Activated CD4-positive, alpha-beta T cell treated with anti-CD3 and anti-CD28 coated beads for 24 hours (primary cell): ENCODE results near the gene PLTP.
"Not testable (repeated sequence)": the region's sequence is repeated elsewhere in the genome, so short reads cannot be mapped to it uniquely, and the experiment has no call there.

Experiments
- DNase-seq, 2 donors: peaks; one replicate each; pipeline ENCODE4 v3.0.0-alpha.2; 2020; ENCODE audit warnings: low read depth in 2 of 2

PLTP gene

DNA sequence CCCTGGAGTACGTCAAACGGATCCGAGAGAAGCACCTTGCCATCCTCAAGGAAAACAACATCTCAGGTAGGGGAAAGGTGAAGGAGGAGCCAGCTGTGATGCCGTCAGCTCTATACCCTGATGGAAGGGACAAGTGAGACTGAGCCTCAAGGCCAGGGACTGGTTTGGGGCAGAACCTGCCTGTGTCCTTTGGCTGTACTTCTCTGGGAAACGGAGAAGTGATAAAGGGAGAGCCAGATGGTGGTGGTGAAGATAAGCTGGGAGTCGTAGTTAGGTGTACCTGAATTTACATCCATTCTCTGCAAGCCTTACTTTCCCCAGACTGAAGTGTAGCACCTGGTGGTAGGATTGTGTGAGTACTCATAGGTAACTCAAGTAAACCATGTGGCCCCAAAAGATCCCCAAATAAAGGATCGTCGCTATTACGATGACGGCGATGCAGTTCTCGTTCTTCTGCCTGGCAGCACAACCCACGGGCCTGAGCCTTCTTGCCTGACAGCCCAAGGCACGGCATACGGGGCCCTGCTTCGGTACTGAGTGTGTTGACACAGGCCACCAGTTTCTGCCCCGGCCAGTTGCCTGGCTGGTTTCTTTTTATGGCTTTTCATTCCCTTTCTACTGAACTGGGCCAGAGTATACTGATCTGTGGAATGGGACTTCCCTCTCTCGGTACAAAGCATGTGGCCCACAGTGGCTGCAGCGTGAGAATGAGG is 33.2 kb upstream of the PLTP start:
- DNase-seq, result no peak

DNA sequence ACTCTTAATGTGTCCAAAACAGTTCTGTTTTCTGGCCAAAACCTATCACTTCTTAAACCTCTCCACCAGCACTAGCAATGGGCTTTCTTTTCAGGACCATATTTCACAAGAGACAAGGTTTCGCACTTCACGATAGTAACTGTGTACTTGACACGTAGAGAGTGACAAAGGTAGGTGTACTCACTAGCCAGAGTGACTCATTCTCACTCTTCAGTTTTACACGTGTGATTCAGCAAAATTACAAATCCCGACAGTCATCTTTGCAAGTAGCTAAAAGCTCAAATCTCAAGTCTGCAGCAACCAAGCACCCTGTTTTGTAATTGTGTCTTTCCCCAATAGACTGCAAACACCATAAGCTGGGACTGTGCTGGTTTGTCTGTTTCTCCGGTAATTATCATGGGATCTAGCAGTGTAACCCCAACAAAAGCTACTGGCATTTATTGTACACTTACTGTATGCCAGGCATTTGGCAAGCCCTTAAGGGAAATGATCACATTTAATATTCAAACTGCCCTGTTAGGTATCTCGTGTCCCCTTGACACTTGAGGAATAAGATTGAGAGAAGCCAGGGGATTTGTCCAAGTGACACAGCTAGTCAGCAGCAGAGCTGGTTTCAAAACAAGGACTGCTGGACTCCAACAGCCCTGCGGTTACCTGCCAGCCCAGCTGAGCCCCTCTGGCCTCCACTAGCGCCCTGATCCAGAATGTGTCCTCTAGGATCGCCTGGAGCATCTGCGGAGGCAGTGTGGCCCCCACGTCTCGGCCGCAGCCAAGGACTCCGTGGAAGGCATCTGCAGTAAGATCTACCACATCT is 32.4 kb upstream of the PLTP start:
- no peak for DNase-seq

DNA sequence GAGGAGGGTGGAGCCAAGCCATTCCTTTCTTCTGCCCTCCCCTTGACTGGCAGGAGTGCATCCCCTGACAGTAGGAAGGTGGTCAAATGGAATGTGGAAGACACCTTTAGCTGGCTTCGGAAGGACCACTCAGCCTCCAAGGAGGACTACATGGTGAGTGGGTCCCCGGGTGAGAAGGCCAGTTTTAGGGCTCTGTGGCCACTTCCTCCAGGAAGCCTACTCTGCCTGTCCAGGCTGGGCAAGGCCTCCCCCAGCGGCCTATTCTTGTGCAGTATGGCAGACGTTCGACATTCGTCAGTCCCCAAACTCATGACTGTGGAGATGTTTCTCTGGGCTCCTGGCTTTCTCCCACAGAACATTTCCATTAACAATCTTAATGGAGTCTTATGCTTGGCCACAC is 31.7 kb upstream of the PLTP start:
- DNase-seq, result no peak

DNA sequence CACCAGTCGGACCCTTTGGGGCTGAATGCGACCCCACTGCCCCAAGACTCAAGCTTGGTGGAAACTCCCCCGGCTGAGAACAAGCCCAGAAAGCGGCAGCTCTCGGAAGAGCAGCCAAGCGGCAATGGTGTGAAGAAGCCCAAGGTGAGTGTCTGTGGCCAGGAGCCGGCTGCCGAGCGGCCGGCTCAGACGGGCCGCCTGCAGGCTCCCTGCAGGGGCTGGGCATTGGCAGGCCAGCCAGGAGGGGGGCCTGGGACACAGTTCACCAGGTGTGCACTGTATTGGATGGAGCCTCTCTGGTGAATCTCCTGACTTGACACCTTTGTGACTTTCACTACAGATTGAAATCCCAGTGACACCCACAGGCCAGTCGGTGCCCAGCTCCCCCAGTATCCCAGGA is 28.5 kb upstream of the PLTP start:
- no peak for DNase-seq

DNA sequence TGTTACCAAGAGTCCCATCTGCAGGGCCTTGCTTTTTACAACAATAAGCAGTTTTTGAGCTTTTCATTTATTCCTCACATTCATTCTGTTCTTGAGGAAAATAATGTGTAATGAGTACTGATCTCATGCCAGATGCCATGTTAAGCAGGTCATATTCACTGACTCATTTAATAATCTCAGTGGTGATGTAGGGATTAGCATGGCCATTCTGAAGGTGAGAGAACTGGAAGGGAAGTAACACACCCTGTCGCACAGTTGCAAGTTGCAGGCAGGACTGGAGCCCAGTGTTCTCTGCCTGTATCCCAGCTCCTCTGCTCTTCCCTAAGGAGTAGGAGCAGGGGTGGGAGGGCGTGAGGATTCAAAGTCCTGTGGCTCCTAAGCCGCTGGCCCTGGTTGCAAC is 28.1 kb upstream of the PLTP start:
- DNase-seq, result no peak

DNA sequence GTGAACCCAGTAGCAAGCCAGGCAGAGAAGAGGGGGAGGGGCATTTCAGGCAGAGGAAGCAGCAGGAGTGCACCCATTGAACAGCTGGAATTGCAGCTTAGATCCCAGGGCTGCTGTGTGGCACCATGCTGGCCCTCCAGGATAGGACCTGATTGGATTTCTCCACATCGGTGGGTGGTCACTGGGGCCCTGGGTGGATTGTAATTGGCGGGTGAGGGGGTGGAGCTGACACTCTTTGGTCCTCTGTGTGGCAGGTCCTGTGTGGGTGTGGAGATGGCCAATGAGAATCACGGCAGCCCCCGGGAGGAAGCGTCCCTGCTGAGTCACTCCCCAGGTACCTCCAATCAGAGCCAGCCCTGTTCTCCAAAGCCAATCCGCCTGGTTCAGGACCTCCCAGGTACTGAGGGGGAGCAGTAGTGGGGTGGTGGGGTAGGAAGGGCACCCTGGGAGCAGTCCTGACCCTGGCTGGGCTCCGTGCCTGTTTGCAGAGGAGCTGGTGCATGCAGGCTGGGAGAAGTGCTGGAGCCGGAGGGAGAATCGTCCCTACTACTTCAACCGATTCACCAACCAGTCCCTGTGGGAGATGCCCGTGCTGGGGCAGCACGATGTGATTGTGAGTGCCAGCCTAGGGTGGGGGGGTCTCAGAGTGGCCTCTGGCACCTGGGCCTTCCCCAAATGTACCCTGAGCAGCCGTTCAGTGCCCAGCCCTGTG is 26.9 kb upstream of the PLTP start:
- DNase-seq, result no peak

DNA sequence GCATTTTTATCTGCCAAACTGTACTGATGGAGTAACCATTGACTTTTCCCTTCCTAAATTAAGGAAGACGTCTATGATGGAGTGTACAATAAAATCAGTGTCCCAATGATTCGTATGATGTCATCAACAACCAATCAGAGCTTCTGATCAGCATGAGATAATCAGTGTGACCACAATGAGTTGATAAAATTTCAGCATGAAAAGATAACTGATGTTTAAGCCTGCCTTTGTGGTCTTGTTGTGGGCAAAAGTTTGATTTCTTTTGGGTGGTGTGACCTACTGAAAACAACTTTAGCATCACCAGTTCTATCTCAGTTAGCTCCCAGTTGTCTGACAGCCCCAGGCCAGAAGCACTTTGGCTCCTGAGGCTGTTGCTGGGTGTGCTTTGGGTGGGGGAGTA is 25.8 kb upstream of the PLTP start:
- DNase-seq, result no peak

DNA sequence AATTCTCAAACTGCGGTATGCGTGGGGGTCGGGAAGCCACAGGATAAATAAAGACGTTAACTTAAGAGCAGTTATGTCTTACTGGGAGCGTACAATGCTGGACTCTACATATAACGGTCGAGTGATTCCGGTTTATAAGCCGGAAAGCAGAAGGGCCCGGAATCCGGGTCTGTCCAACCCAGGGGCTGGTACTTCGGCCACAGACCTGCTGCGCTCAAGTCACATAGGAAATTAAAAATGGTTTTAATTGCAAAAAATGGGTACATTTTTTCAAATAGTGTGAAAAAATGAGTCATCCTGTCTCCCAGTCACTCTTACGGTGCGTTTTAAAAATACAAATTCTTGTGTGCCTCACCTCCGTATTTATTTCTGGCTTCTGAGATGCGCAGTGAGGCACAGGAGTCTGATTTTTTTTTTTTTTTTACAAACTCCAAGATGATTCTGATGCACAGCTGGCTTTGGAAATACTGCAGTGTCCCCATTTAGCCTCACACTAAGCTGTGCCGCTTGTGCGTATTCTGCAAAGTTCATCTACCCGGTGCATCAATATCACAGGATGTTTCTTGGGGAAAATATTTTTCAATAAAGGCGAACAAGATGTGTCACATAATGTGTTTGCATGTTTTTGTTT is 23.6 kb upstream of the PLTP start:
- no peak for DNase-seq

DNA sequence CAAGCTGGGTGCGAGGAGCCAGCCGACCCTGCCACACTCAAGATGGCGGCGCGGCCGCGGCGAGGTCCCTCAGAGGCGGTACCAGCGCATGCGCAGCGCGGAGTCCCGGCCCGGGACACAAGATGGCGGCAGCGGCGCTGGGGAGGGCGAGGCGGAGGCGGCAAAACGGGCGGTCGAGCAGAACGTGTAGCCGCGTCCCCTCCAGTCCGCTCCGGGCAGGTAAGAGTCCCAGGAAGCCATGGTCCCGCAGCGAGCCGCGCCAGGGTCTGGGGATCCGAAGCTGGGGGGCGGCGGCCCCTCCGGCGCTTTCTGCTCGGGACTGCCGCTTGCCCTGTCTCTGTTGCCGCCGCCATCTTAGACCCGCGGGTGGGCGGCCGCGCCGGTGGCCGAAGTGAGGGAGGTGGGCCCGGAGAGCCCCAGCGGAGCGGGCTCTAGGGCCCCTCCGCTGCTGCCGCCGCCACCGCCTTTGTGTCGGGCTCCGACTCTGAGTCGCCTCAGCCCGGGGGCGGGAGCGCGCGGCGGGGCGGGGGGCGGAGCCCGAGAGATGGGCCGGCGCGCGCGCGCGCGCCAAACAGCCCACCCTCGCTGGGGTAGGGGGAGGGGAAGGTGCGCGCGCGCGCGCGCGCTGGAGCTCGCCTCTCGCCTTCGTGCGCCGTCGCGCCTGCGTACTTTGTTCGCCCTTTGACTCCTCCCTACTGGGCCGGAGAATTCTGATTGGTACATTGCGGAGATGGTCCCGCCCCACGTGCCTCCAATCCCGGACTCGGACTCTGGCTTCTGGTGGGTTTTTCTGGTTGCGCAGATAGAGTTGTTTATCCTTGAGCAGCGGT is 22.8 kb upstream of the PLTP start, which contains the start of gene PCIF1:
TSS of gene PCIF1 (plus strand) at position 98 of the 830 bp plus-strand sequence. CDS start 4,317 bp downstream, outside the sequence.
- DNase-seq, result peak; percentile 98 to 99

DNA sequence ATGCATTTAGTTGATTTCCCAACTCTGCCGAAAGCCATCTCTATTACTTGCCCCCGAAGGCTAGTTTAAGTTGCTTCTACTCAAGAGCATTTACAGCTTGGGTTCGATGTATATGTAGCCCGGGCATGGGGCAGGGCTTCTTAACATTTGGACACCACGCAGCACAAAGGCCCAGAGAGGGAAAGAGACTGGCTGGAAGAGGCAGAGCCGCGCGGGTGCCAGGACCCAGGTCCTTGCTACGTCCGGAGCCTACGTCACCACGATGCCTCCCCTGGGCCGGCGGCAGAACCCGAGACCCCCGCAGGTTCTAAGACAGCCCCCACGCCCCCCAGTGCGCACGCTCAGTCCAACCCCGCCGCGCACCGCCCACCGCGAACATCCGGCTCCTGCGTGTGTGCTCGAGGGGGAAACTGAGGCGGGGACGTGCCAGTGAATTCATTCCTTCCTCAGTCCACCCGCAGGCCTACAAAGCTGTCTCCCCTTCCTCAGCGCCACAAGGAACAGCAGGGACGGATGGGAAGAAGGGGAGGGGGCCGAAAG is 22.2 kb upstream of the PLTP start:
- DNase-seq, result peak in 1 of 2 donors; percentile 36

DNA sequence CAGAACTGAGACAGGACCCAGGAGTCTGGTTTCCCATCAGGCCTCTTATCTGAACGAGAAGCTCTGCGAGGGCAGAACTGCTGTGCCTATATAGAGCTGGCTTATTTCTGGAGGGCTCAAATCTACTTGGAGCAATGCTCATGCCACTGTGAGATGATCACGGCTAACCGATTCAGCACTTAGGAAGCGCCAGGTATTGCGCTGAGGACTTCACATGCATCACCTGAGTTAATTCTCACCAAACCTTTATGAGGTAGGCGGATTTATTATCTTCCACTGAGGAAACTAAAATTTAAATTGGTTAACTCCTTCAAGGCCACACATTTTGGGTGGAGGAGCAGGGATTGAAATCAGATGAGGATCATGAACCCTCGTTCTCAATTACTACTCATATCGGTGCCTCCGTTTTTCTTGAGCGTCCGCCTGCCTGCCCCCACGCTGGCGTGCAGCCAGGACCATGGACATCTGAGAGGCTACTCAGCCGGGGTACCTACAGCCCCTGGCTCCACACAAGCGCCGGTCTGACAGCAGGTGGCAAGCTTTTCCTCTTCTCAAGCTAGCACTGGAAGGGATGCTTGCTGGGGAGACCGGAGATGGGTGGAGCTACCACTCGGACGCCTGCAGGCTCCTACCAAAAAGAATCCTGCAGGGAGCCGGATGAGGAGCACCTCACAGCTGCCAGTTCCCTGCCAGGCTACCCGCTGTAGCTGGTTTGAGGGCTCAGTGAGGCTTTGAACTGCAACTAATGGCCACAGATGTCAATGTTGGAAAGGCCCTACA is 21.5 kb upstream of the PLTP start:
- DNase-seq, result peak; percentile 39 to 52

DNA sequence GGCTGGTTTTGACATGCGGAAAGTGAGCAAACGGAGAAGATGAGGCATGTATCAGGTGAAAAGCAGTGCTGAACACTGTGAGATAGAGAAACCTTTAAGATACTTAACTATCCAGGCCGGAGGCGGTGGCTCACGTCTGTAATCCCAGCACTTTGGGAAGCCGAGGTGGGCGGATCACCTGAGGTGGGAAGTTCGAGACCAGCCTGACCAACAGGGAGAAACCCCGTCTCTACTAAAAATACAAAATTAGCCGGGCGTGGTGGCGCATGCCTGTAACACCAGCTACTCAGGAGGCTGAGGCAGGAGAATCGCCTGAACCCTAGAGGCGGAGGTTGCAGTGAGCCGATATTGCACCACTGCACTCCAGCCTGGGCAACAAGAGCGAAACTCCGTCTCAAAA is 19.7 kb upstream of the PLTP start:
- DNase-seq, result not testable (repeated sequence)

DNA sequence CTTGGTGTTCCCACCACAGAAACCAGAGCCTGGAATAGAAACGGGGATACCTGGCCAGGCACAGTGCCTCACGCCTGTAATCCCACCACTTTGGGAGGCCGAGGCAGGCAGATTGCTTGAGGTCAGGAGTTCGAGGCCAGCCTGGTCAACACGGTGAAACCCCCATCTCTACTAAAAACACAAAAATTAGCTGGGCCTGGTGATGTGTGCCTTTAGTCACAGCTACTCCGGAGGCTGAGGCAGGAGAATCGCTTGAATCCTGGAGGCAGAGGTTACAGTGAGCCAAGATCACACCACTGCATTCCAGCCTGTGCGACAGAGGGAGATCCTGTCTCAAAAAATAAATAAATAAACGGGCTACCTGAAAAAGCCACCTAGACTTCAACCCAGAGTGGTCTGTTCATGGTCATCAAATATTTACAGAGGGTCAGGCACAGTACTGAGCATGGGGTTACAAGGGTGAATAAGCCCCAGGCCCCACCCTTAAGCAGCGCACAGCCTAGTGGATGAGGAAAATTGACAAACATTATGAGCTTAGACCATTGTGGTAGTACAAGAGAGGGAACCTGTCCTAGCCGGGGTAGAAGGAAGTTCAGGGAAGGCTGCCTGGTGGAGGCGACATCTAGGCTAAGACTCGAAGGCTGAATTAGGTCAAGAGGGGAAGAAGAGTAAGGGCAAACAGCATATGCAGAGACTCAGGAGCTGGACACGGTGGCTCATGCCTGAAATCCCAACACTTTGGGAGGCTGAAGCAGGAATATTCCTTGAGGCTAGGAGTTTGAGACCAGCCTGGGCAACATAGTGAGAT is 15.3 kb upstream of the PLTP start:
- no peak for DNase-seq

DNA sequence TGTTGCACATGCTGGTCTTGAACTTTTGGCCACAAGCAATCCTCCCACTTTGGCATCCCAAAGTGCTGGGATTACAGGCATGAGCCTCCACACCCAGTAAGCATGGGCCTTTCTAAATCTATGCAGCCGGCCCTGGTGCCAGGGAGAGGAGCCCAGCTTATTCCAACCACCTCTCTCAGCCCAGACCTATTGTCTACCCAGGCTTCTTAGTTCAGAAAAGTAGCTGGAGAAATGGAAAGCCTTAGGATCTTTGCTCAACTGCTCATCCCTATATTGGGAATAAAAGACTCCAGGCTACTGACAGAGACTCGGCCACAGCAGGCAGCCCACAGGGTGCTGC is 14.7 kb upstream of the PLTP start:
- DNase-seq, result no peak

DNA sequence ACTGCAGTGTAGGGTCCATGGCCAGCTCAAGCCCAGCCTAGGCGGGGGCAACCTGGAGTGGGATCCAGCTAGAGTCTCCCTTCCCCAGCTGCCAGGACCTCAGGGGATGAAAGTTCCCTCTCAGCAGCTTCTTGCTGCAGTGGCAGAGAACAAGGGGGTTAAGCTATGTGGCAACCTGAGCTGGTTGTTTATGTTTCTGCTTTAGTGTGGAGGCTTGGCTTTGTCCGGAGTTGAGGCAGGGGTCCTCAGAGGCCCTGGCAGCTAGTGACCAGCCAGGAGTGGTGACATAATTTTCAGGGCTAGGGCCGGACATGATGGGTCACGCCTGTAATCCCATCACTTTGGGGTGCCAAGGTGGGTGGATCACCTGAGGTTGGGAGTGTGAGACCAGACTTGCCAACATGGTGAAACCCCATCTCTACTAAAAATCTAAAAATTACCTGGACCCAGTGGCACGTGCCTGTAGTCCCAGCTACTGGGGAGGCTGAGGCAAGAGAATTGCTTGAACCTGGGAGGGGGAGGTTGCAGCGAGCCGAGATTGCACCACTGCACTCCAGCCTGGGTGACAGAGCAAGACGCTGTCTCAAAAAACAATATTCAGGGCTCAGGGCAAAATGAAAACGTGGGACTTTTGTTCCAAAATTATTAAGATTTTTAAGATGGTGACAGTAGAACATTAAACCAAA is 14.0 kb upstream of the PLTP start:
- DNase-seq, result no peak

DNA sequence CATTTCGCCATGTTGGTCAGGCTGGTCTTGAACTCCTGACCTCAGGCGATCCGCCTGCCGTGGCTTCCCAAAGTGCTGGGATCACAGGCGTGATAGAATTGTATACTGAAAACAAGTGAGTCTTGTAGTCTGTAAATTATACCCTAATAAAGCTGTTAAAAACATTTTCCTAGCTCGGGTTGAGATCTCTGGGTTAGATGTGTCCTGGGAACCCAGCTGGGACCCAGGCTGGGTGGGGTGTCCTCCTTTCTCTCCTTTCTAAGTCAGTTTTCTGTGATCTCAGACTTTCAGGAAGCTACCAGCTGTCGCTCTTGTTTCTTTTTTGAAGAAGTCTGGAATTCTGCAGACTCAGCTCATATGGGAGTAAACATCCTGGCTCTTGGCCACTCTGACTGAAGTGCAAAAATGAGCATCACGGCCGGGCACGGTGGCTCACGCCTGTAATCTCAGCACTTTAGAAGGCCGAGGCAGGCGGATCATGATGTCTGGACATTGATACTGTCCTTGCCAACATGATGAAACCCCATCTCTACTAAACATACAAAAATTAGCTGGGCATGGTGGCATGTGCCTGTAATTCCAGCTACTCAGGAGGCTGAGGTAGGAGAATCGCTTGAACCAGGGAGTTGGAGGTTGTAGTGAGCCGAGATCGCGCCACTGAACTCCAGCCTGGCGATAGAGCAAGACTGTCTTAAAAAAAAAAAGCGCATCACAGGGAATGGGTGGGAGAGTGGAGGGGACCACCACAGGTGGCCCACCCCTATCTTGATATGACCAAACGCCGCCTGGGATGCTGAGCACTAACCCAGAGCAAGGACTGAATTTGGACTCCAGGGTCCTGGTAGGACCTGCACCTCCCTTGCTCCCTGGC is 12.7 kb upstream of the PLTP start:
- DNase-seq, result no peak

DNA sequence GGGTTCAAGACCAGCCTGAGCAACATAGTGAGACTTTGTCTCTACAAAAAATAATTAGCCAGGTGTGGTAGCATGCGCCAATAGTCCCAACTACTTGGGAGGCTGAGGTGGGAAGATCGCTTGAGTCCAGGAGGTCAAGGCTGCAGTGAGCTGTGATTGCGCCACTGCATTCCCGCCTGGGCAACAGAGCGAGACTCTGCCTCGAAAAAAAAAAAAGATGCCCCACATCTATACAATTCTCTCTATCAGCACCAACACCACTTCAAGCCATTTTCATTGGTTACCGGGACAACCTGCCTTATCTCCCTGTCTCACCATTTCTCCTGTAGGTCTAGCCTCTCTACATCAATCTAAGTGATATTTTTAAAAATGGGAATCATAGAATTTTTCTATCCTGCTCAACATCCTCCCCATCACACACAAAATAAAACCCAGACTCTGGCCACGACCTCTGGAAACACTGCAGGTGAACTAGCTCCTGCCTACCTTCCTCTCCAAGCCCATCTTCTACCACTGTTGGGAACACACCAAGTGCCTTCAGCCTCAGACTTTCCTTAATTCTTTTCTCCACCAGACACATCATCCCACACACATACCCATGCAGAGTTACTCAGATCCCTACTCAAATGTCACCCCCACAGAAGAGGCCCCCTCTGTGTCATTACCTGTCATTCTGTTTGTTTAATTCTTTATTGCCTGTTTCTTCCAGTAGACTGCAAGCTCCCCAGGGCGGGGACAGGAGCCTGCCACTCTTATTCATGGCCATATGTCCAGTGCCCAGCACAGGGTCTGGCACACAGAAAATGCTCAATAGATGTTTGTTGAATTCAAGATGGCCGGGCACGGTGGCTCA is 9.6 kb upstream of the PLTP start:
- DNase-seq, result no peak
